Prostate gland (tissue), 2 donors: ENCODE data around the gene OMA1. TPM values are rescaled to one million over a fixed set of nuclear protein-coding genes. Genes with fewer than 3 reads are reported as not detected.
A peak's percentile ranks its signal among the peaks of the same experiment; 100 is the strongest.

ENCODE experiments used
- DNase-seq: peaks from one replicate; pipeline ENCODE4 v3.0.0-alpha.2; 2019; ENCODE audit warnings: low spot score
- H3K27ac ChIP-seq, 2 donors: fragments of 200-600 bp; sonication (generic); 2 replicates each; pipeline ENCODE4 v1.5.1; 2017 to 2019
- H3K27me3 ChIP-seq: fragments of 200-600 bp; sonication (generic); replicated peaks from 2 replicates; pipeline ENCODE4 v1.5.1; 2019; ENCODE audit not compliant: insufficient read depth
- H3K36me3 ChIP-seq, 2 donors: fragments of 200-600 bp; sonication (generic); 1 replicate in 1 of 2; 2 replicates in 1 of 2; pipeline versions ENCODE4 v1.5.1 to v1.8.1; 2017 to 2019
- H3K4me1 ChIP-seq: fragments of 200-600 bp; sonication (generic); replicated peaks from 2 replicates; pipeline ENCODE4 v1.5.1; 2019
- H3K4me3 ChIP-seq, 2 donors: fragments of 200-600 bp; sonication (generic); 2 replicates each; pipeline ENCODE4 v1.5.1; 2017 to 2019
- H3K9me3 ChIP-seq: fragments of 200-600 bp; sonication (generic); 2 replicates; pipeline ENCODE4 v1.5.1; 2017
- POLR2A ChIP-seq: fragments of 450-650 bp; IDR thresholded peaks from one replicate; pipeline ENCODE4 v1.6.1; 2016; ENCODE audit warnings: antibody characterized with exemption, mild to moderate bottlenecking
- POLR2AphosphoS5 ChIP-seq: sonication (generic); formaldehyde crosslinking; IDR thresholded peaks from one replicate; pipeline ENCODE4 v1.6.1; 2017; ENCODE audit warnings: antibody characterized with exemption
- WGBS: methylation state at CpG from one replicate; pipeline ENCODE4 v1.1.5; 2018; 5-methylcytosine and 5-hydroxymethylcytosine counted together
- intact Hi-C: fragments of 100-400 bp; cut with DNase I; formaldehyde crosslinking; loops from one replicate; pipeline ENCODE4 v1.14.2; 2022
- total RNA-seq, 2 donors: library from RNA; depleted of rRNA; stranded (reverse); fragments of >200 nt; gene quantifications; one replicate each; pipeline ENCODE4 v1.1.0, GENCODE V29; 2016
- TF ChIP-seq, protein P1 (sequence below), 4 experiments: fragments of 200-600 bp in 2 of 4; fragments of 450-650 bp in 2 of 4; sonication (generic) in 2 of 4; IDR thresholded peaks; 1 replicate in 3 of 4; 2 replicates in 1 of 4; pipeline ENCODE4 v1.5.1; 2016 to 2019; ENCODE audit warnings: antibody characterized with exemption in 4 of 4, mild to moderate bottlenecking in 2 of 4, moderate library complexity in 2 of 4

OMA1 gene
- total RNA-seq, 2 donors from 2014 or later = 26.4 to 46.6 TPM

DNA sequence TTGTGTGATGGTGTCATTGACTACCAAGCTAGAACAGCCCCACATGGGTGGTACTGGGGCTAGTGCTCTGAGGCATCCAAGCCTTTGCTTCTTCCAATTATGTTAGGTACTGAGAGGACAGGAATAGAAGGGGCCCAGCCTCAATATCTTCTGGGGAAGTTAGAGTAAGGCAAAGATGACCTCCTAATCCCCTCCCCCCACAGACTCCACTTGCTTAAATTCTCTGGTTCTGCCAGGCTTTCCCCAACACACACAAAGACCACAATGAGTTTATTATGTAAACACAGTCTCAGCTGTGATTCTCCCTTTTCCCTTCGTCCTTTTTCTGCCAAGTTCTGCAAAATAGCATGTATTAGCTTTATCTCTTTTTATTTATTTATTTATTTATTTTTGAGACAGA, 33.7 kb upstream of the OMA1 start:
- Histone ChIP-seq H3K36me3 (no peaks in the 10 kb centered on the region), H3K4me1 (peaks cover 8% of the 10 kb centered on the region), H3K4me3 (no peak overlapping the region), H3K27me3 (no peaks in the 10 kb centered on the region), H3K9me3 (no peaks in the 10 kb centered on the region), H3K27ac (no peak overlapping the region)
- TF ChIP-seq, protein P1, sequence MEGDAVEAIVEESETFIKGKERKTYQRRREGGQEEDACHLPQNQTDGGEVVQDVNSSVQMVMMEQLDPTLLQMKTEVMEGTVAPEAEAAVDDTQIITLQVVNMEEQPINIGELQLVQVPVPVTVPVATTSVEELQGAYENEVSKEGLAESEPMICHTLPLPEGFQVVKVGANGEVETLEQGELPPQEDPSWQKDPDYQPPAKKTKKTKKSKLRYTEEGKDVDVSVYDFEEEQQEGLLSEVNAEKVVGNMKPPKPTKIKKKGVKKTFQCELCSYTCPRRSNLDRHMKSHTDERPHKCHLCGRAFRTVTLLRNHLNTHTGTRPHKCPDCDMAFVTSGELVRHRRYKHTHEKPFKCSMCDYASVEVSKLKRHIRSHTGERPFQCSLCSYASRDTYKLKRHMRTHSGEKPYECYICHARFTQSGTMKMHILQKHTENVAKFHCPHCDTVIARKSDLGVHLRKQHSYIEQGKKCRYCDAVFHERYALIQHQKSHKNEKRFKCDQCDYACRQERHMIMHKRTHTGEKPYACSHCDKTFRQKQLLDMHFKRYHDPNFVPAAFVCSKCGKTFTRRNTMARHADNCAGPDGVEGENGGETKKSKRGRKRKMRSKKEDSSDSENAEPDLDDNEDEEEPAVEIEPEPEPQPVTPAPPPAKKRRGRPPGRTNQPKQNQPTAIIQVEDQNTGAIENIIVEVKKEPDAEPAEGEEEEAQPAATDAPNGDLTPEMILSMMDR (IDR thresholded peaks at IDR 0.05) = no peak
- no peak for TF ChIP-seq POLR2A
- no peak for TF ChIP-seq POLR2AphosphoS5
- DNase-seq = no peak
- intact Hi-C loops = loop anchor here (5.0 kb wide), 1 partner anchor 33 kb away; the partner anchor contains the start of gene OMA1
- WGBS = 31% methylated on average over 1 of the region's 1 CpG

DNA sequence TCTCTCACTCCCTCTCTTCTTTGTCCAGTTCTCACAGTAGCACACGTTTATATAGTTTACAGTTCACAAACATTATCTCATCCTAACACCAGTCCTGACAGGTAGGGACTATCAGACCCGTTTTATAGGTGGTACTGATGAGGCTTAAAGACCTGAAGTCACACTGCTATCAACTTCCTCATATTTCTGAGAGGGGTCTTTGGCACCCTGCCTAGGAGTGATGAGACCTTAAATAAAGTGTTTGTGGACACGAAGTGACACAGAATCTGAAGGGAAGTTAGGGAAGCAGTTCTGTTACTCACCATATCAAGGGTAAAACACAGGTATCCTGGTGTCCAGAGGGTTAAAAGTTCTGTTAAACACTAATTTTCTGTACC, 31.1 kb upstream of the OMA1 start:
- H3K27me3 ChIP-seq = no peaks in the 10 kb centered on the region
- no peaks in the 10 kb centered on the region for H3K9me3 ChIP-seq
- H3K27ac ChIP-seq = peak overlapping the region; percentile 87
- intact Hi-C loops = no loop called here
- DNase-seq = no peak
- 5% methylated on average over 3 of the region's 3 CpGs for WGBS
- H3K36me3 ChIP-seq = no peaks in the 10 kb centered on the region
- peaks cover 8% of the 10 kb centered on the region for H3K4me1 ChIP-seq
- H3K4me3 ChIP-seq = peak overlapping the region; percentile 52 to 60
- no peak for TF ChIP-seq POLR2AphosphoS5
- TF ChIP-seq, protein P1 (IDR thresholded peaks at IDR 0.05) = no peak
- no peak for TF ChIP-seq POLR2A

DNA sequence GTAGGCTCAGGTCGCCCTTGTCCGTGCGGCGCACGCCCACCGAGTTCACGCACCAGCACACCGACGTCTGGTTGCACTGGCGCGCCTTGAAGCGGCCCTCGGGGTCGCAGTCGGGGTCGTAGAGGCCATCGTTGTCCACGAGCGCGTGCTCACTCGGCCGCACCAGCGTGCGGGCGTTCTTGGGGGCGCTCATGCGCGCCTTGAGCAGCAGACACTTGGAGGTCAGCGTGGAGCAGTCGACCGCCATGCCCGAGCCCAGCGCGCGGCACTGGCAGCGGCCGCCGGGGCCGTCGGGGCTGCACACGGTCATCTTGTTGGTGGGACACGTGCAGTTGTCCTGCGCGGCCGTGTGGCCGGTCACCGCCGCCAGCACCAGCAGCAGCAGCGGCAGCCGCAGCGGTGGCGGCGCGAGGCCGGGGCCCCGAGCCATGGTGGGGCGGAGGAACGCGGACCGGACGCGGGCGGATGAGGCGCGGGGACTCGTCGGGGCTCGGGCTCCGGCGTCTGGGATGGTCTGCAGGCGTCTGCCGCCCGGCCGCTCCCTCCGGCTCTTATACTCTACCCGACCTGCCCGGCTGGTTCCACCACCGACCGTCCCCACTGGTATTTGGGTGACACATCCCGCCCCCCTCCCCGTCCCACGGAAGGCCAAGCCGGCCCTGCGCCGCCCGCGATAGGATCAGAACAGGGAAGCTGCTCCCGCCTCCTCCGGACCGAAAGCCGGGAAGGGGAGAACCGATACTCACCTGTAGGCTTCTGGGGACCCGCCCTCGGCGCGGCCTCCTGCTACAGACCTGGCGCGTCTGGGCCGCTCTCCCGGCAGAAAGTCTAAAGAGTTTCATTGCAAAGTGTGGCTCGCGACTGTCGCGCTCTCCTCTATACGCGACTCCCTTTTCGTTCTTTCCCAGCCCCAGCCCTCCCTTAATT, 30.5 kb upstream of the OMA1 start, which contains the start of gene TACSTD2:
Gene TACSTD2, minus strand, starts transcription at position 526 of the 927 bp plus-strand sequence. Its CDS starts 96 bp downstream, at position 430.
- H3K4me3 ChIP-seq = peak within 1 kb of the TSS; percentile 52 to 60
- DNase-seq = peak; percentile 96
- H3K27ac ChIP-seq = peak within 1 kb of the TSS; percentile 87
- intact Hi-C loops = no loop called here
- peaks cover 8% of the 10 kb centered on the region for H3K4me1 ChIP-seq
- H3K36me3 ChIP-seq = no peaks in the 10 kb centered on the region
- no peaks in the 10 kb centered on the region for H3K27me3 ChIP-seq
- H3K9me3 ChIP-seq = no peaks in the 10 kb centered on the region
- WGBS = 5% methylated on average over 99 of the region's 107 CpGs
- TF ChIP-seq POLR2A (peak; percentile 93), POLR2AphosphoS5 (peak; percentile 78)
- TF ChIP-seq, protein P1 (IDR thresholded peaks at IDR 0.05) = peak in 1 of 4 experiments; percentile 31

DNA sequence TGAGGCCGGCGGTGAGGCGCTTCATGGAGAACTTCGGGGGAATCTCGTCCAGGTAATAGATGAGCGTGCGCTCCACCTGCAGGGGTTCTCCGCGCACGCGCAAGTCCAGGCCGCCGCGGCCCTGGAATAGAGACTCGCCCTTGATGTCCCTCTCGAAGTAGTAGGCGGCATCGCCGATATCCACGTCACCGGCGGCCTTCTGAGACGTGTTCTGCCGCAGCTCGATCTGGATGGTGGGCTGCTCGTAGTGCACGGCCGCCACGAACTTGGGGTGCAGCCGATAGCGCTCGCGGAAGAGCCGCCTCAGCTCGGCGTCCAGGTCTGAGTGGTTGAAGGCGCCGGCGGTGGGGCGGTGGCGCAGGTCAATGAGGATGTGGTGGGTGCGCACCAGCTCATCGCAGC, 29.8 kb upstream of the OMA1 start:
- intact Hi-C loops = no loop called here
- no peaks in the 10 kb centered on the region for H3K9me3 ChIP-seq
- peak overlapping the region; percentile 52 to 60 for H3K4me3 ChIP-seq
- peaks cover 8% of the 10 kb centered on the region for H3K4me1 ChIP-seq
- WGBS = 6% methylated on average over 20 of the region's 43 CpGs
- H3K27me3 ChIP-seq = no peaks in the 10 kb centered on the region
- H3K36me3 ChIP-seq = no peaks in the 10 kb centered on the region
- peak; percentile 61 for DNase-seq
- H3K27ac ChIP-seq = peak overlapping the region; percentile 87
- TF ChIP-seq, protein P1 (IDR thresholded peaks at IDR 0.05) = peak in 1 of 4 experiments; percentile 16
- TF ChIP-seq POLR2A (no peak), POLR2AphosphoS5 (no peak)
